WI38 (cell line): Measurements from ENCODE around the gene RHEB.

ENCODE experiments used
- H3K4me3 ChIP-seq: 2 replicates; pipeline ENCODE4 v1.5.1; 2011; ENCODE audit warnings: low read depth, mild to moderate bottlenecking, control low read depth, low read length
- TF ChIP-seq, protein P1 (sequence below): IDR thresholded peaks from 2 replicates; pipeline ENCODE4 v1.5.1; 2012; ENCODE audit warnings: low read depth, mild to moderate bottlenecking, control low read depth, low read length

The RHEB gene

GRCh38 chr7:151514461-151515275, 5.0 kb downstream of the RHEB start:
- TF ChIP-seq, protein P1, sequence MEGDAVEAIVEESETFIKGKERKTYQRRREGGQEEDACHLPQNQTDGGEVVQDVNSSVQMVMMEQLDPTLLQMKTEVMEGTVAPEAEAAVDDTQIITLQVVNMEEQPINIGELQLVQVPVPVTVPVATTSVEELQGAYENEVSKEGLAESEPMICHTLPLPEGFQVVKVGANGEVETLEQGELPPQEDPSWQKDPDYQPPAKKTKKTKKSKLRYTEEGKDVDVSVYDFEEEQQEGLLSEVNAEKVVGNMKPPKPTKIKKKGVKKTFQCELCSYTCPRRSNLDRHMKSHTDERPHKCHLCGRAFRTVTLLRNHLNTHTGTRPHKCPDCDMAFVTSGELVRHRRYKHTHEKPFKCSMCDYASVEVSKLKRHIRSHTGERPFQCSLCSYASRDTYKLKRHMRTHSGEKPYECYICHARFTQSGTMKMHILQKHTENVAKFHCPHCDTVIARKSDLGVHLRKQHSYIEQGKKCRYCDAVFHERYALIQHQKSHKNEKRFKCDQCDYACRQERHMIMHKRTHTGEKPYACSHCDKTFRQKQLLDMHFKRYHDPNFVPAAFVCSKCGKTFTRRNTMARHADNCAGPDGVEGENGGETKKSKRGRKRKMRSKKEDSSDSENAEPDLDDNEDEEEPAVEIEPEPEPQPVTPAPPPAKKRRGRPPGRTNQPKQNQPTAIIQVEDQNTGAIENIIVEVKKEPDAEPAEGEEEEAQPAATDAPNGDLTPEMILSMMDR, result no peak
- H3K4me3 ChIP-seq, result no peak overlapping the region

- no peak overlapping the region for H3K4me3 ChIP-seq
- TF ChIP-seq, protein P1, result no peak
Measured at GRCh38 chr7:151513133-151513532, 6.6 kb downstream of the RHEB start.

DNA sequence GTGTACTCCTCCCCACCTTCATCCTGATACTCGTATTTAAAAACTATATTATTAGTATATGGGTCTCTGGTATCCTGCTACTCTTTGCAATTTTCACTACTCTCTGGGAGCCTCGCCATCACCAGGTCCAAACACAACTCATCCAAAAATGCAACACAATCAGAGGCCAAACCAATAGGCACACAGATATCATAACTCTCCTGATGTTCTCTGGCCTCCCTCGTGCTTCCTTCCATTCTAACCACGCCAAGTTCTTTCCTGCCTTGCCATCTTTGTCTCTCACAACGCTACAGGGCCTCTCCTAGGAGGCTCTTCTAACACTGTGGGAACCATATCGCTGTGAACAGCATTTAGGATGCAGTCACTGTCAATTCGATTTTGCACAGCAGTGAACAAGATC, 7.3 kb downstream of the RHEB start:
- no peak overlapping the region for H3K4me3 ChIP-seq
- TF ChIP-seq, protein P1, result no peak

GRCh38 chr7:151511946-151512345, 7.7 kb downstream of the RHEB start:
- no peak overlapping the region for H3K4me3 ChIP-seq
- TF ChIP-seq, protein P1, result no peak

DNA sequence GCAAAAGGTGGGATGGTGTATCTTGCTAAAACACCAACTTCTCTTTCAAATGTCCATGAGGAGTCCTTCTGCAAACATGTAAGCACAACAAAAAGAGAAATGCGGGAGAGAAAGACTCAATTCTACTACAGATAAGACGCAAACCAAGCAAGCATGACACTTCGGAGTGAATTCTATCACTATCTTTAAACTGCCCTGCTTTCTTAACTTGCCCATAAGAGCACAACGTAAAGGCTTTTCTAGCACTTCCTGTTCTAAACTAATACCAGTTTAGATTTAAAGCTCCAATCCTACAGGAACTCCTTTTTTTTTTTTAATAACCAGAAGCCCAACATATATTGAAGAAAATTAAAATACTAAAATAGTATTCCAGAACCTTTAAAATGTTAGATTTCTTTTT, 8.4 kb downstream of the RHEB start:
- TF ChIP-seq, protein P1, result no peak
- no peak overlapping the region for H3K4me3 ChIP-seq

- no peak overlapping the region for H3K4me3 ChIP-seq
- TF ChIP-seq, protein P1, result no peak
Measured at GRCh38 chr7:151509670-151510333, 9.9 kb downstream of the RHEB start.

DNA sequence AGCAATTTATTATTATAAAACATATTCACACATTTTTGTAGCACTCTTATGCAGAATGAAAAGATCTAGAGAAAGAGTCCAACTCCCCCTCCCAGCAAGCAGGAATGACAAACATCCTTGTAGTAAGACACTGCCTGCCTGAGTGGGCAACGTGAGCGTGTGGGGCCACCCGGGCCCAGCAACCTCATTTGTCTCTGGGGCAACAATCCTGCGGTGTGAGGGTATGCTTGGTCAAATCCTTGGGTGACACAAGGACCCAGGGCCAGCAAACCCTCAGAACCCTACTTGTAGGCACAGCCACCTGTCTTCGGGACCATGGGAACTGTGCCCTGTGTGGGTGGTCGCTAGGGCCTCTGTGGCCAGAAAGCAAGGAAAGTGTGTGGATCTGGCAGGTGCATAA, 10.7 kb downstream of the RHEB start:
- TF ChIP-seq, protein P1, result no peak
- H3K4me3 ChIP-seq, result no peak overlapping the region
